Measurements from ENCODE around the gene LDB3.

The LDB3 gene

GRCh38 chr10:86753638-86754434 lies 85.5 kb downstream of the LDB3 start:
- TF ChIP-seq CTCF (IDR thresholded peaks at IDR 0.05): no peak
- Histone ChIP-seq H3K4me3 (ENCODE audit: low read depth, low read length) (no peak overlapping the region), H3K27me3 (ENCODE audit: control insufficient read depth, insufficient read depth, low read length) (no peaks in the 10 kb centered on the region), H3K4me1 (peaks cover 5% of the 10 kb centered on the region), H3K9ac (no peak overlapping the region), H3K79me2 (peaks cover 15% of the 10 kb centered on the region), H3K36me3 (ENCODE audit: control insufficient read depth, insufficient read depth, low read length) (no peaks in the 10 kb centered on the region), H2AFZ (no peak overlapping the region), H3K4me2 (ENCODE audit: low read length) (no peak overlapping the region), H3K27ac (no peak overlapping the region), H3K9me3 (ENCODE audit: control insufficient read depth, low read length) (no peaks in the 10 kb centered on the region)

- Histone ChIP-seq H3K9ac (peak overlapping the region; percentile 55), H3K4me1 (peaks cover 12% of the 10 kb centered on the region), H3K36me3 (ENCODE audit: control insufficient read depth, insufficient read depth, low read length) (no peaks in the 10 kb centered on the region), H3K4me2 (ENCODE audit: low read length) (peak overlapping the region; percentile 90), H3K4me3 (ENCODE audit: low read depth, low read length) (peak overlapping the region; percentile 74), H3K27ac (peak overlapping the region; percentile 93), H2AFZ (peak overlapping the region; percentile 93), H3K9me3 (ENCODE audit: control insufficient read depth, low read length) (no peaks in the 10 kb centered on the region), H3K79me2 (peaks cover 24% of the 10 kb centered on the region), H3K27me3 (ENCODE audit: control insufficient read depth, insufficient read depth, low read length) (no peaks in the 10 kb centered on the region)
- TF ChIP-seq CTCF (IDR thresholded peaks at IDR 0.05): no peak
Observed at GRCh38 chr10:86755454-86755739, 87.1 kb downstream of the LDB3 start.

GRCh38 chr10:86755740-86756510 lies 87.6 kb downstream of the LDB3 start:
- H3K4me3 ChIP-seq (ENCODE audit: low read depth, low read length): peak overlapping the region; percentile 74
- peak overlapping the region; percentile 55 for H3K9ac ChIP-seq
- H2AFZ ChIP-seq: peak overlapping the region; percentile 93
- no peak for TF ChIP-seq CTCF (IDR thresholded peaks at IDR 0.05)
- peak overlapping the region; percentile 90 for H3K4me2 ChIP-seq (ENCODE audit: low read length)
- no peaks in the 10 kb centered on the region for H3K27me3 ChIP-seq (ENCODE audit: control insufficient read depth, insufficient read depth, low read length)
- H3K27ac ChIP-seq: peak overlapping the region; percentile 93
- peaks cover 12% of the 10 kb centered on the region for H3K4me1 ChIP-seq
- H3K79me2 ChIP-seq: peaks cover 28% of the 10 kb centered on the region
- no peaks in the 10 kb centered on the region for H3K36me3 ChIP-seq (ENCODE audit: control insufficient read depth, insufficient read depth, low read length)
- no peaks in the 10 kb centered on the region for H3K9me3 ChIP-seq (ENCODE audit: control insufficient read depth, low read length)

GRCh38 chr10:86756511-86757112 lies 88.3 kb downstream of the LDB3 start, which contains the start of gene BMPR1A:
Gene BMPR1A, plus strand, starts transcription at chr10:86756619. Its CDS starts 119,400 bp downstream, at chr10:86876019.
- H3K27me3 ChIP-seq (ENCODE audit: control insufficient read depth, insufficient read depth, low read length): no peaks in the 10 kb centered on the region
- H3K4me3 ChIP-seq (ENCODE audit: low read depth, low read length): peak within 1 kb of the TSS; percentile 74
- peak within 1 kb of the TSS; percentile 93 for H3K27ac ChIP-seq
- H3K4me2 ChIP-seq (ENCODE audit: low read length): peak within 1 kb of the TSS; percentile 90
- no peaks in the 10 kb centered on the region for H3K36me3 ChIP-seq (ENCODE audit: control insufficient read depth, insufficient read depth, low read length)
- H2AFZ ChIP-seq: peak within 1 kb of the TSS; percentile 93
- peak within 1 kb of the TSS; percentile 61 for H3K9ac ChIP-seq
- H3K4me1 ChIP-seq: peaks cover 12% of the 10 kb centered on the region
- peaks cover 30% of the 10 kb centered on the region for H3K79me2 ChIP-seq
- no peak for TF ChIP-seq CTCF (IDR thresholded peaks at IDR 0.05)
- H3K9me3 ChIP-seq (ENCODE audit: control insufficient read depth, low read length): no peaks in the 10 kb centered on the region
